ENCODE data around the gene NPM1.

Gene NPM1

DNA sequence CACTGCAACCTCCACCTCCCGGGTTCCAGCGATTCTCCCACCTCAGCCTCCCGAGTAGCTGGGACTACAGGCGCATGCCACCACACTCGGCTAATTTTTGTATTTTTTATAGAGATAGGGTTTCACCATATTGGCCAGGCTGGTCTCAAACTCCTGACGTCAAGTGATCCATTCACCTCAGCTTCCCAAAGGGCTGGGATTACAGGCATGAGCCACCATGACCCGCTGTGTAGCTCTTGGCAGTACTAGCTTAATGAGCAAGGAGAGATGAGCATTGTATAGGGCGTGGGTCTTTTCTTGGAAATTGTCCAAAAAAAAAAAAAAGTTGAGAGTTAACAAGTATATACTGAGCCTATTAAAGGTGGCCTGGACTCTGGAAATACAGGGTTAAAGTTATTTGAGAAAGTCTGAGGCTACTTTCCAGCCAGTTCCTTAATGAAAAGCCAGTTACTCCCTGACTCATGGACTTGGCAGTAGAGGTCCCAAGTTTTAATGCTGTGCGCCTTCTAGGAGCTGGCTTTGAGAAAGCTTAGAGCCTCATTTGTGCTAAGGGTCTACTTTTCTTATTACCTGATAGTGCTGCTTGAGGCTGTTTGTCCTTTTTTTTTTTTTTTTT is 27.6 kb downstream of the NPM1 start:
- peak; percentile 27 for DNase-seq

DNA sequence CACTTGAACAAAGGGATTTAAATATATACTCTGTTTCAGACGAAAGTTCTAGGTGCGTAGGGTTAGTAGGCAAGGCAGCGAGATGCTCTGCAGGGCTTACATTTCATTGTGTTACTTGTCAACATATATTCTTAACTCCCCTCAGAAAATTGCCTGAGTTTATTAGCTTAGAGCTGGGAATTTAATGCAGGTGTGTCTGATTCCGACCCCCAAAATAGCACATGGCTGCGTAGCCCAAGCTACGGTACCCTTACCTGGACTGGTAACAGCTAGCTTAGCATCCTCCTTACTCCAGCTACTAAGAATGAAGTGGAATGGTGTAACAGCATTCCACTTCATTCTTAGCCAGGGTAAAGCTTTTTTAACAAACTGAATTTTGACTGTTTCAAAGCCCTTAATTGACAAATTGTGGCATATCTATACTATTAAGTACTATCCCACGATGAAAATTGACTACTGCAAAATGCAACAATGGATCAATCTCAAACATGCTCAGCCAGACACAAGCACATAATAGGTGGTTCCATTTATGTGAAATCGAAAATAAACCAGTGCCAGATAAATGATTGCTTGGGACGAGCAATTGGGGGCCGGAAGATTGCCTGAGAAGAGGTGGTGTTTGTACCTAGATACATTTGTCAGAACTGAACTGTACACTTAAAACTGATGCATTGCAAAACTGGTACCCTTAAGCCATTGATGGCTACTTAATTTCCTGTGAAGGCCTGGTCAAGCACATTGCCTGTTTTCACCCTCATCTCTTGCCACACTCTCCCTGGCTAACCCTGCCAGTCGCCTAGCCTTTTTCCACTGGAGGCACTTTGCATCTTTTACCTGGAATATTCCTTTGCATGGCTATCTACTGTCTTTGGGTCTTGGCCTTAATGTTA is 28.8 kb downstream of the NPM1 start:
- DNase-seq: no peak

DNA sequence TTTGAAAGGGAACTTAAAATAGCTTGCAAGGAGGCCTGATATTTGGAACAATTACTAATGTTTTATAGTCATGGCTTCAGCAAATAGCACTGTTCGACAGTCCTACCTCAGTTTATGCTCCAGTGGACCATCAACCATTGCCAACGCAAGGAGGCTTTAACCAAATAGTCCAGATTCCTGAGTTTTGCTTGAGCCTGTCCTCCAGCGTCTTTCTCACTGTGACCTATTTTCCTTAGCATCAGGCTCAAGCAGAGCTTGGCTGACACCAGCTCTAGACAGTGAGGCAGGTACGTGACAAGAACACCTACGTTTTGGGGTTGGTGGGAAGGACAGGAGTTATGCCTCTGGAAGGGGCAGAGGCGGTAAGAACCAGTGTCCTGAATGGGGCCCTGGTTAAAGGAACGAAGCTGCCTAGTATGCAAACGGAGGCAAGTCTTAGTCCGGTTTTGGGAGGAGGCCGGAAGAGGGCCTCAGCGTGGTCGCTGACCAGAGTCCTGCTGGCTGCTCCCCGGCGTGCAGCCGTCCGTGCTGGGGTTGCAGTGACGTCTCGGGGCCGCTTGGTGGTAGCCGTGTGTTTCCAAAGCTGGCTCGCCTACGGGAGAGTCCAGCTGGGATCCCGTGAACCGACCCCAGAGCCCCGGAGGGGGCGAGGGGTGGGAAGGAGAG is 30.8 kb downstream of the NPM1 start:
- DNase-seq: peak; percentile 85

DNA sequence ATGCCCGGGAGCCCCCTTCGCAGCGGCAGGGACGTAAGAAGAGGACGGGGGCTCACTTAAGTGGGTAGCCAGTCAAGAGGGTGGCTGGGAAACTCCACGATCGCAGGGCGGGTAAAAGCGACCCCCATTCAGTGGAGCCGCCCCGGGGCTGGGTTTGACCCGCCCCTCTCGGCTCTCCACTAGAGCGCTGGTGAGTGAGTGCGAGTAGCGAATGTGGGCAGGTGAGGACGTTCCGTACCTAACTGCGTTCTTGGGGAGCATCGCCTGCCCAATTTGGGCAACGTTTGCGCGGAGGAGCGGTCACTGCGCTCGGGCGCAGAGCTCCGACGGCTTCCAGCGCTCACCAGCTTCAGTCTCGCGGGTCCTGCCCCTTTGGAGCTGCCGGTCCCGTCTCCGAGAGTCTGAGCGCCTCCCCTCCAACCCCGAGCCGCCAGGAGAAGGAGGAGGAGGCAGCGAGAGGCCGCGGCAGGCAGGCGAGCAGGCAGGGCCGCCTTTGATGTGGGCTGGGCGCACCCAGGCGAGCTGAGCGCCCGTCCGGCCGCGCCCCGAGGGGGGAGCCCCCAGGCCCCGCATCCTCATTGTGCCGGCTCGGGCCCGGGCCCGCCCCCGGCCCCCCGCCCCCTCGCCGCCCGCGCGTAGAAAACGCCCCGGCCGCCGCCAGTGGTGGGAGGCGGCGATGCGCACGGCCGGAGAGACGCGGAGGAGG is 31.5 kb downstream of the NPM1 start, which contains the start of gene FGF18:
TSS of gene FGF18 (plus strand) at position 666 of the 706 bp plus-strand sequence. CDS start 553 bp downstream, outside the sequence.
- peak; percentile 74 for DNase-seq

DNA sequence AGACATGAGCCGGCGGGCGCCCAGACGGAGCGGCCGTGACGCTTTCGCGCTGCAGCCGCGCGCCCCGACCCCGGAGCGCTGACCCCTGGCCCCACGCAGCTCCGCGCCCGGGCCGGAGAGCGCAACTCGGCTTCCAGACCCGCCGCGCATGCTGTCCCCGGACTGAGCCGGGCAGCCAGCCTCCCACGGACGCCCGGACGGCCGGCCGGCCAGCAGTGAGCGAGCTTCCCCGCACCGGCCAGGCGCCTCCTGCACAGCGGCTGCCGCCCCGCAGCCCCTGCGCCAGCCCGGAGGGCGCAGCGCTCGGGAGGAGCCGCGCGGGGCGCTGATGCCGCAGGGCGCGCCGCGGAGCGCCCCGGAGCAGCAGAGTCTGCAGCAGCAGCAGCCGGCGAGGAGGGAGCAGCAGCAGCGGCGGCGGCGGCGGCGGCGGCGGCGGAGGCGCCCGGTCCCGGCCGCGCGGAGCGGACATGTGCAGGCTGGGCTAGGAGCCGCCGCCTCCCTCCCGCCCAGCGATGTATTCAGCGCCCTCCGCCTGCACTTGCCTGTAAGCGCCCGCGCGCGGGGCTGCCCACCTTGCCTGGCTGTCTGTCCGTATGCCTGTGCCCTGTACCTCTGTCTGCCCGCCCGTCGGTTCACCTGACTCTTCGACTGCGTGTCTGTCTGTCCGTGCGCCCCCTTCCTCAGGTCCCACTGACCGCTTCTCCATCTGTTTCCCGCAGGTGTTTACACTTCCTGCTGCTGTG is 32.2 kb downstream of the NPM1 start:
- DNase-seq: peak; percentile 43

DNA sequence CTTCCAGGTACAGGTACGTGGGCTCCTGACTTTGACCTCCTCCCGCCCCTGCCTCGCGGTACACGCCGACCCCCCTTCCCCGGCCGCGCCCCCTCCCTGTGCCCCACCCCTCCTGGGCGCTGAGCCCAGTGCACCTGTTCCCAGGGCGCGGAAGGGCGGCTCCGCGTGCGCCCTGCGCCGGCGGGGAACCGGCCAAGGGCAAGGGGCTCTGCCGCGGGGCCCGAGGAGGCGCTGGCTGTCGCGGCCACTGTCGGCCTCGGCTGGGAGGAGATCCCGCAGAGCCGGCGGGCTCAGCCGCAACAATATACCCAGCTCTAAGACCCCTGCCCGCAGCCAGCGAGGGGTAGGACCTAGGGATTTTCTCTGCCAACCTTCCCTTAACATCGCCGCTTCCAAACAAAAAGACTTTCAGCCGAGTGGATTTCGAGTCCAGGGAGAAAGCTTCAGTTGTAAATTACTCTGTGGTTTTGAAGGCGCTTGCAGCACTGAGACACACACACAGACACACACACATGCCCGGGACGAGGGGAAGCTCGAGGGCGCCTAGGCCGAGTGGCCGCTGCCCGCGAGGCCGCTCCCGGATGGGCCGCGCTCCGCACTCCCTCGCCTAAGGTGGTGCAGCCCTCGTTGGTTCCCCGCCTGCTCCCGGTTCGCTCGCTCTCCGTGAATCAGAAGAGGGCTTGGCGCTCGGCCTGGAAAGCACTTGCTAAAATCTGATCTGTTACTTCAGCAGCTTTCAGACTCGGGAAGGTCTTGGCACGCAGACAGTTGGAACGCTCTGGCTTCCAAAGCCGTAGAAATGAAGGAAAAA is 33.0 kb downstream of the NPM1 start:
- DNase-seq: peak; percentile 74

DNA sequence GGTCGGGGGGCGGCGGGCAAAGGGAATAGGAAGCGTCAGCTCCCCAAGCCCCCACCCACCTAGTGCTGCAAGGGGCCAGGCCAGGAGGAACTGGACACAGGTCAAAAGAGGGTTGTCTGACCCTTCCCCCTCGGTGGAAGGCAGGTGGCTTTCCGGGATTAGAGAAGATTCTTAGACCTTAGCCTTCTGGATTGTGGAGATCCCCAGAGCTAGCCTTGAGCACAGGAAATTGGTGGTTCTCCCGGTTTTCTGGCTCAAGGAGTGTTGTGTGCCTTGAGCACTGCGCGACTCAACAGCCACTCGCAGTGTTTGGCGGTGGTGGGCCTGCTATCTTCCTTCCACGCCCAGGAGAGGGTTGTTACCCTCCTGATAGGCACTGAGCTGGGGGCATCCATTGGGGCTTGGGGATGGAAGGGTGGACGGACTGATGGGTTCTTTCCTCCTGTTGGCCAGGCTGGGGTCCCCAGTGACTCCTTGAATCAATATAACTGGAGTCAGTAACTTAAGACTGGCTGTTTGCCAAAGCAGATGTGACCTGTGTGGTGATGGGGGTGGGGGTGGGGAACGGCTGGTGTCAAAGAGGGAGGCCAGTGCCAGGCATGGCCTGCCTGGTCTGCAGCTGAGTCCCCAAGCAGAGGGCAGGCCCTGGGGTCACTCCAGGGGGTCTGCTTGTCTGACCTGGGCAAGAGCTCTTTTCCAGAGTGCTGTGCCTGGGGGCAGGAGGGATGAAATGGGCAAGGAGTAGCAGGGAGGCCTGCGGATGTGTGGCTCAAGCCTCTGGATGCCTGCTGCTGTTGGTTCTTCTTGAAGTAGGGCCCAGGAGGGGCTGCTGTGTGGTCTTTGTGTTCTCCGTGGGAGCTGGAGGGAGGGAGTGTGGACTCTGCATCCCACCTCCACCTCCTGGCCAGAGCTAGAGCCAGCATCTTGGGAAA is 33.9 kb downstream of the NPM1 start:
- DNase-seq: no peak

DNA sequence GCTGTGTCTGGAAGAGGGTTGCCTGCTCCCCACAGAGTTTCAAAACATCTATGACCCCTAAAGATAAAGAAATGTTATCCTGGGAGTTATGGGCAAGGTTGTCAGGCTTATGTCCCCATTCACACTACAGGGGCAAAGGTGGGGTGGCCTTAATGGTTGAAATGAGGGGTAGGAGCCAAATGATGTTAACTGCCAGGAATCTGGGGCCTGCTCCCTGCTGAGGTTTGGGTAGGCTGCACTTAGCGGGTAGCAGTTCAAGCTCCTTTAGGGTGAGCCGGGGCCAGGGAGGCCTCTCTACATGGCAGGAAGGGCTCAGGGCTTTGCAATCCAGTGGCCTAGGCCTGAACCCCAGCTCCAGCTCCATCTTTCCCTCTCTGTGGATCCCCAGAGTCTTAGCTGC is 34.8 kb downstream of the NPM1 start:
- DNase-seq: no peak

DNA sequence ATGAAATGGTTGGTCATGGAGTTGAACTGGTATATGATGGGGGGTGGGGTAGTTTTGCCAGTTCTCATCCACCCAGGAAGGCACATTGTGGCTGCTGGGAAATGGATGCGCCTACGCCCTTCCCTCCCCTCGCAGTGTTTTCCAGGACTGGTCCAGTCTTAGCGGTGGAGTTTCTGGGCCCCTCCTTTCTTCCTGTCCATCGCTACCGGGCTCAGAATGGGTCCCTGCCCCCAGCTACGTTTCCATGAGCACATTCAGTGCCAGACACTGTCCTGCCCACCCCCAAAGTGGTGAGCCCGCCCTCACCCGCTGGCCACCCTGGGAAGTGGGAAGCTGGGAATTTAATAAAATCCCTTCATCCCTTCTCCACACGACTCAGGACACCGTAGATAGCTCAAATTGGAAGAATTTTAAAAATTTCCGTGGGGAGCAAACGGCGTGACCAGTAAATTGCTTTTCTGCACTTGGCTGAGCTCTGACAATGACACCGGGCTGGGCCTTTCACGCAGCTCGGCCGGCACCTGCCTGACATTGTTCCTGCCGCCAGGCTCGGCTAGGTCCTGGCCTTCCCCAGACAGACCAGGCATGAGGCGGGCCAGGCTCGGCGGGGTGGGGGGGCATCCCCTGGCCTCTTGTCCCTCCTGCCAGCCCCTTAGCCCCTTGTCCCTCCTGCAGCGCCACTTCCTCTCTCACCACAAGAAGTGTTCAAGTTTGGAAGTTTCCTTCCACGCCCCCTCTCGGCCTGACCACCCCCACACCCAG is 35.4 kb downstream of the NPM1 start:
- DNase-seq: no peak

DNA sequence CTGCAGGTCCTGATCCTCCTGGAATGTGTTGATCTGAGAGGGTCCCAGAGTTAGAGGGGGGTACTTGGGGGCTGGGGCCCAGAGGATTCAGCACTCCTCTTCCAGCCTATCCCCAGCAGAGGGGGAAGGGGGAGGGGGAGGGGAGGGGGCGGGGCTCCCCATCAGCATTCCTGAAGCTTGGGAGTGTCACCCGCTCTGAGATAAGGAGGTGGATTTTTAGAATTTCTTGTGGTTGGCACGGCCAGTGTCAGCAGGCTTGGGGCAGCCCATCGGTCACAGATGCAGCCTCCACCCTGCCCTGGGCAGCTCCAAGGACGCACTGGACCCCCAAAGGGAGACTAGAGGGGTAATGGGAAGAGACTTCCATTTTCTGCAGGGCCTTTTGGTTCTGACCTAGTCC is 37.1 kb downstream of the NPM1 start:
- peak; percentile 24 for DNase-seq

DNA sequence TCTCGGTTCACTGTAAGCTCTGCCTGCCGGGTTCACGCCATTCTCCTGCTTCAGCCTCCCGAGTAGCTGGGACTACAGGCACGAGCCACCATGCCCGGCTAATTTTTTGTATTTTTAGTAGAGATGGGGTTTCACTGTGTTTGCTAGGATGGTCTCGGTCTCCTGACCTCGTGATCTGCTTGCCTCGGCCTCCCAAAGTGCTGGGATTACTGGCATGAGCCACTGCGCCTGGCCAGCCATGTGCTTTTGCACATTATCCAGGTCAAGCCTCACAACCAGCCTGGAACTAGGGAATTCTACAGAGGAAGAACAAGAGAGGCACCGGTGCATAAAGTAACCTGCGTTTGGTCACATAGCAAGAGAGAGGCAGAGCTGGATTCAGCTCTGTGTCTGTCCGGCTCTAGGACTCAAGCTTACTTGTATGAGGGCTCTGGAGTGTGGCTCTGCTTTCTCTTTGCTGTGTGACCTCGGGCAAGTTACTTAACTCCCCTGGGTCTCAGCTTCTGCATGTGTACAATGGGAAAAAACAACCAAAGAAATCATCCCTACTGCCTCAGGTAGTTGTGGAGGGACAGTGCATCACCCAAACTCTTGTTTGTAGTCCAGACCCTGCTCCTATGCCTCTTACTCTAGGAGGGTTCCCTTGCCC is 38.1 kb downstream of the NPM1 start:
- no peak for DNase-seq

DNA sequence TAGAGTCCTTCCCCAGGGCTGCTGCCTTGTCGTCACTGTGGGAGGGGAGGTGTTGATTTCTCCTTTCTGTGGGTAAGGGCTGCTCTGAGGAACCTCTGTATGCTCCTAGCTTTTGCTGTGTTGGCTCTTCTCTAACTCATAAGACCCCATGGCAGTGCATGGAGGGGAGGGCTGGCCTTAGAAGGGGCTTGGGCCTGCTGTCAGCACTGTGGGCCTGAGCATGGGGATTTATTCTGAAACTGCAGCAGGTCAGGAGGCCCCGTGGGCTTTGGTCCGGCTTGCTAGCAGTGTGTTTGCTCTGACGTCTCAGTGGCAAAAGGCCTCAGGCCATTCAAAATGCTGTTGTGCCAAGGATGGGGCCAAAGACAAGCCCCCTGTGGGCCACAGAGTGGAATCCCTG is 38.6 kb downstream of the NPM1 start:
- DNase-seq: no peak

DNA sequence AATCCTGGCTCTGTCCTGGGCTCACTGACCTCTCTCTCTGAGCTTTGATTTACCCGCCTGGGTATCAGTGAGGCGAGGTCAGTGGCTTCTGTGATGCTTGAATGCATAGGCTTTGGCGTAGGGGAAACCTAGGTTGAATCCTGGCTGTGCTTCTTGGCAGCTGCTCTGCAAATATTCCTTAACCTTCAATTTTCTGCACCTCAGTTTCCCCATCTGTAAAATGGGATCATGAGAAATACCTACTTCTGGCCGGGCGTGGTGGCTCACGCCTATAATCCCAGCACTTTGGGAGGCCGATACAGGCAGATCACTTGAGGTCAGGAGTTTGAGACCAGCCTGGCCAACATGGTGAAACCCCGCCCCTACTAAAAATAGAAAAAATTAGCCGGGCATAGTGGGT is 39.0 kb downstream of the NPM1 start:
- no peak for DNase-seq

DNA sequence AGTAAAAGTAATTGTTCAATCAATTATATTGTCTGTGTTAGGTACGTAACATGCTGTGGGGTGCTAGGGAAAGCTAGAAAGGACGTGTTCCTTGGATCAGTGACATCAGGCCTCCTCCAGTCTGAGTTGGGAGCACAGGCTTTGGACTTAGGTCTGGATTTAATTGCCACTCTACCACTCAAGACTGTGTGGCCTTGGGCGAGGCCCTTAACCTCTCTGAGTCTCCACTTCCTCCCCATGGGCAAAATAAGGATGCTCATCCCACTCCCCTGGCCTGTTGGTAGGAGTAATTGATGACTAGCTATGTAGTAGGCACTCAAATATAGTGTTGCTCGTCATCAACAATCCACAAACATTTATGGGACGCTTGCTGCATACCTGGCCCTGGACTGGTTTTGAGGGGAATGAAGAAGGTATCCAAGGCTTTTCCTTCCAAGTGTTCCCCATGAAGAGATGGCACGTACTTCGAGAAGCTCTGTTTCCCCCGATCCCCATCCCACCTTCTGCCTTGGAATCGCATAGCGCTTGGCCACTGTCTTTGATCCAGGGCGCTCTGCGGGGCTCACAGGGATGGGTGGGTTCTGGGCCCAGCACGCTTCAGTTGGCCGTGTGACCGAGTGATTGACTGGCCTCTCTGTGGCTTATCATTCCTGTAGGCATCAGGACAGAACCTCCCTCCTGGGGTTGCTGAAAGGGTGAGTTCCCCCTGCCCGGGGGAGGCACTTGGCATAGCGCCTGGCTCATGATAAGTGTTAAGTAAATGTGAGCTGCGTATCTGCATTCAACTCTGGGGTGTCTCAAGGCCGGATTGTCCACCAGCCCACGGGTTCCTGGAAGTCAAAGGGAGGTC is 39.9 kb downstream of the NPM1 start:
- no peak for DNase-seq

DNA sequence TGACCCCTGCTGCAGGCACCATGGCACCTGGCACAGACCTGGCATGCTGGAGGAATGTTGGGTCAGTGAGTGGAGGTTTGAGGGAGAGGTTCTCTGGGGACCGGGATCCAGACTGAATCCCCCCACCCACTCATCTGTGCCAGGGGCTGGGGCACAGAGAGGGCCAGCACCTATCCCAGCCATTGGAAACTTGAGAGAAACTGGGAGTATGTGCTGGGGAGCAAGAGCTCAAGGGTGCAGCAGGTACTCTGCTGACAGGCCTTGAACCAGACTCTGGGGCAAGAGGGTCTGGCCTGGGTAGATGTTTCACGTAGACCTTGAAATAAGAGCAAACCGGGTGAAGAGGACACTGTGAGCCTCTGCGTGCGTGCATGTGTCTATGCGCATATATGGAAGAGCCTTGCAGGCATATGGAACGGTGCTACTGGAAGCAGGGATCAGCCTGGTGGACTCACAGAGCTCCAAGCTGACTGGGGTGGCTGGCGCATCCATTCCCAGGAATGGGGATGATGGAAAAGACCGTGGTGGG is 40.6 kb downstream of the NPM1 start:
- no peak for DNase-seq

DNA sequence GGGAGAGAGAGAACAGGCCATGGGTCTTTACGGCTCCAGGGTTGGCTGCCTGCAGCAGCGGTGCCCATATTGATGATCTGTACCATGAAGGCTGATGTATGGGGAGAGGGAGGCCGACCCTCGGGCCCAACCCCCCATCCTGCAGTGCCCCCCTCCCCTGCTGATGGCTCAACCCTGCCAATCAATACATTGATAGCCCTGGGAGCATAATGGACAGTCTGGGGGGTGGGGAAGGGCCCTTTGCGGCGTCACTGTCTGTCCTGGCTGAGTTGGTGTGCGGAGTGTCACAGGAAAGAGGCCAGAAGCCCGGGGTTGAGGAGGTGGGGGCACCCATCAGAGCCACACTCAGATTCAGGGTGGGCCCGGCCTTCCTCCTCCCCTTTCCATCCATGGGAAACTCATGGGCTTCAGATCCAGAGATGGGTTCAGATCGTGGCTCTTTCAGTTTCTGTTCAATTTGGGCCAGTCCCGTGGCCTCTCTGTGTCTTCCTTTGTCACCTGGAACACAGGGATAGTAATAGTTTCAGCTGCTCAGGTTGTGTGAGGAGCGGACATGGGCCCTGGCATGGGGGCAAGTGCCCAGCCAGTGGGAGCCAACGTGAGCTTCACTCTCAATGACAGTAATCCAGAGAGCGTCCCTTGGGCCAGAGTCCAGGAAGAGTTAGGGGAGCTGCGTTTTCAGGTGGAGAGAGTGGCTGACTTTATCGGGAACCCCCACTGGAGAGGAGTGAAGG is 41.3 kb downstream of the NPM1 start:
- DNase-seq: no peak

DNA sequence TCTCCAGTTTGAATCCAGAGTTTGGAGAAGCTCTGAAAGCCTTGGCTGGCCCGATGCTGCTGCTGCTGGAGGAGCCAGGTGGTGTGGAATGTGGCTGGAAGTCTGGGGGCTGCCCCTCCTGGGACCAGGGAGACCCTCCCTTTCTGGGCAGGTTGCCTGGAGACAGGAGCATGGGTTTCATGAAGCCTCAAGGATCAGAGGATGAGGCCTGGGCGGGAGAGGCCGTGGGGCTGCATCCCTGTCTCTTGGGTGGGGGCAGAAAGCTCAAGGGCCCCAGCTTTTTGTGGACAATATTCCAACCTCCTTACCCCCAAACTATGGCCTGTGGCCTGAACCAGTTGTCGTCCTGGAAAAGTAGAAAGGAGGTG is 41.9 kb downstream of the NPM1 start:
- no peak for DNase-seq

Data from EL (cell line).